ENCODE results near the gene SNX8. TPM values are rescaled to one million over a fixed set of nuclear protein-coding genes. Genes with fewer than 3 reads are reported as not detected.

Gene SNX8
- total RNA-seq, 2 experiments from 2014 or later: 31.7 to 36.8 TPM

- H3K27me3 Mint-ChIP-seq: no peaks in the 10 kb centered on the region
- DNase-seq (no peak), ATAC-seq (no peak)
- no peak overlapping the region for H3K27ac Mint-ChIP-seq
- CTCF ChIA-PET: no interaction called here
- H3K4me1 Mint-ChIP-seq (ENCODE audit: low read depth): no peaks in the 10 kb centered on the region
- no peaks in the 10 kb centered on the region for H3K9me3 Mint-ChIP-seq
- POLR2A ChIA-PET: no interaction called here
- H3K4me3 Mint-ChIP-seq: no peak overlapping the region
- intact Hi-C loops (cut with micrococcal nuclease): no loop called here
- no peaks in the 10 kb centered on the region for H3K36me3 Mint-ChIP-seq (ENCODE audit: low read depth)
- no peak for TF ChIP-seq CTCF (IDR thresholded peaks at IDR 0.05)
Observed at GRCh38 chr7:2283074-2283473, 31.2 kb downstream of the SNX8 start.

GRCh38 chr7:2282185-2282751 is 32.0 kb downstream of the SNX8 start:
- H3K4me3 Mint-ChIP-seq: no peak overlapping the region
- H3K36me3 Mint-ChIP-seq (ENCODE audit: low read depth): no peaks in the 10 kb centered on the region
- TF ChIP-seq CTCF (IDR thresholded peaks at IDR 0.05): no peak
- intact Hi-C loops (cut with micrococcal nuclease): no loop called here
- POLR2A ChIA-PET: no interaction called here
- ATAC-seq: no peak
- DNase-seq: no peak
- H3K27ac Mint-ChIP-seq: no peak overlapping the region
- no peaks in the 10 kb centered on the region for H3K4me1 Mint-ChIP-seq (ENCODE audit: low read depth)
- no peaks in the 10 kb centered on the region for H3K27me3 Mint-ChIP-seq
- no peaks in the 10 kb centered on the region for H3K9me3 Mint-ChIP-seq
- CTCF ChIA-PET: no interaction called here

- intact Hi-C loops (cut with micrococcal nuclease): no loop called here
- no peak overlapping the region for H3K4me3 Mint-ChIP-seq
- no peak for TF ChIP-seq CTCF (IDR thresholded peaks at IDR 0.05)
- no peak overlapping the region for H3K27ac Mint-ChIP-seq
- ATAC-seq: no peak
- ChIA-PET CTCF (no interaction called here), POLR2A (no interaction called here)
- H3K27me3 Mint-ChIP-seq: no peaks in the 10 kb centered on the region
- H3K36me3 Mint-ChIP-seq (ENCODE audit: low read depth): no peaks in the 10 kb centered on the region
- no peaks in the 10 kb centered on the region for H3K9me3 Mint-ChIP-seq
- DNase-seq: no peak
- H3K4me1 Mint-ChIP-seq (ENCODE audit: low read depth): no peaks in the 10 kb centered on the region
Observed at GRCh38 chr7:2281541-2281940, 32.7 kb downstream of the SNX8 start.

- TF ChIP-seq CTCF (IDR thresholded peaks at IDR 0.05): no peak
- no peak for ATAC-seq
- intact Hi-C loops (cut with micrococcal nuclease): no loop called here
- H3K36me3 Mint-ChIP-seq (ENCODE audit: low read depth): no peaks in the 10 kb centered on the region
- ChIA-PET POLR2A (no interaction called here), CTCF (interaction anchor here (0.7 kb wide), 1 partner anchor 188 kb away, joined by 3 read pairs; no protein-coding TSS in a partner anchor)
- H3K27ac Mint-ChIP-seq: no peak overlapping the region
- H3K9me3 Mint-ChIP-seq: no peaks in the 10 kb centered on the region
- H3K4me1 Mint-ChIP-seq (ENCODE audit: low read depth): no peaks in the 10 kb centered on the region
- no peak overlapping the region for H3K4me3 Mint-ChIP-seq
- no peak for DNase-seq
- H3K27me3 Mint-ChIP-seq: no peaks in the 10 kb centered on the region
Observed at GRCh38 chr7:2280424-2280823, 33.8 kb downstream of the SNX8 start.

DNA sequence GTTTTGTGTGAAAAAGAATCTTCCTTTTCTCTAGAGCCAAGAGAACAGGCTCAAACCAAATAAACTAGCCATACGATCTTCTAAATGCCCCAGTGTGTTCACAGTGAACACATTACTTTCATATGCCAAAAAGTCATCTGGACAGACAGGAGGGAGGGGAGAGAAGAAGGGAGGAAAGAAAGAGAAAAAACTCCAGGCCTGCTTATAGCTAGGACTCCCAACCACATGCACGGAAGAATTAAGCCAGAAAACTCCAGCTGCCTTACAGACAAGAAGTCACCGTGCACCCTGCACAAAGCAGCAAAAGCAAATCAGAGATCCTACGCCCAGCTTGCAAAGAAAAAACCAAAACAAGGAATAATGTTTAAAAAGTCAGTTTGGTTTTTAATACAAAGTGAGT is 34.3 kb downstream of the SNX8 start:
- DNase-seq: no peak
- no peak for ATAC-seq
- ChIA-PET CTCF (no interaction called here), POLR2A (no interaction called here)
- H3K27me3 Mint-ChIP-seq: no peaks in the 10 kb centered on the region
- H3K4me1 Mint-ChIP-seq (ENCODE audit: low read depth): no peaks in the 10 kb centered on the region
- H3K9me3 Mint-ChIP-seq: no peaks in the 10 kb centered on the region
- no peaks in the 10 kb centered on the region for H3K36me3 Mint-ChIP-seq (ENCODE audit: low read depth)
- no peak overlapping the region for H3K4me3 Mint-ChIP-seq
- H3K27ac Mint-ChIP-seq: no peak overlapping the region
- TF ChIP-seq CTCF (IDR thresholded peaks at IDR 0.05): no peak
- intact Hi-C loops (cut with micrococcal nuclease): no loop called here

All from activated CD8-positive, alpha-beta T cell treated with anti-CD3 and anti-CD28 coated beads for 36 hours (primary cell).